A673 (cell line): ENCODE data around the gene ZNF768. TPM values are rescaled to one million over a fixed set of nuclear protein-coding genes. Genes with fewer than 3 reads are reported as not detected.

Experiments used
- BruUV-seq: library from RNA; stranded (reverse); fragments of 400-500 nt; replicated peaks from 2 replicates; lab custom pipeline; 2021; lab: Mats Ljungman, UMichigan
- CTCF ChIA-PET: fragments of 300-600 bp; sonication (Branson Sonifier 250); formaldehyde crosslinking; loops from one replicate; lab custom pipeline; 2022; ENCODE audit warnings: antibody characterized with exemption; lab: Charles Lee
- POLR2A ChIA-PET: fragments of 300-600 bp; sonication (Branson Sonifier 250); formaldehyde crosslinking; loops from one replicate; lab custom pipeline; 2022; ENCODE audit warnings: antibody characterized with exemption; ENCODE audit not compliant: low non-redundant PET; lab: Charles Lee
- DNase-seq: peaks from one replicate; pipeline ENCODE4 v3.0.0-alpha.2; 2015; ENCODE audit warnings: low spot score
- H3K27ac ChIP-seq: fragments of 200-600 bp; sonication (generic); 2 replicates; pipeline ENCODE4 v1.5.1; 2016; ENCODE audit warnings: mixed run types, low read depth, mild to moderate bottlenecking, mixed read lengths, antibody characterized with exemption, low read length; ENCODE audit not compliant: poor library complexity, severe bottlenecking
- H3K27me3 ChIP-seq: fragments of 200-600 bp; sonication (generic); replicated peaks from 2 replicates; pipeline ENCODE4 v1.6.1; 2017; ENCODE audit warnings: mixed run types, low read depth, mild to moderate bottlenecking, mixed read lengths, antibody characterized with exemption, low read length; ENCODE audit not compliant: insufficient read depth, poor library complexity
- H3K36me3 ChIP-seq: fragments of 200-600 bp; sonication (generic); 2 replicates; pipeline ENCODE4 v1.6.1; 2016; ENCODE audit warnings: mixed run types, mild to moderate bottlenecking, mixed read lengths, antibody characterized with exemption, low read length; ENCODE audit not compliant: insufficient read depth, poor library complexity, severe bottlenecking
- H3K4me1 ChIP-seq: fragments of 200-600 bp; sonication (generic); 2 replicates; pipeline ENCODE4 v1.6.1; 2017; ENCODE audit warnings: mixed run types, mild to moderate bottlenecking, mixed read lengths, antibody characterized with exemption, low read length; ENCODE audit not compliant: insufficient read depth, poor library complexity, severe bottlenecking
- H3K4me3 ChIP-seq: fragments of 200-600 bp; sonication (generic); 2 replicates; pipeline ENCODE4 v1.5.1; 2016; ENCODE audit warnings: low read depth, mixed run types, mild to moderate bottlenecking, mixed read lengths, low read length; ENCODE audit not compliant: poor library complexity, severe bottlenecking
- H3K9me3 ChIP-seq: fragments of 200-600 bp; sonication (generic); 2 replicates; pipeline ENCODE4 v1.6.1; 2016; ENCODE audit warnings: mixed run types, low read depth, mild to moderate bottlenecking, mixed read lengths, antibody characterized with exemption, low read length; ENCODE audit not compliant: poor library complexity, severe bottlenecking
- EZH2 ChIP-seq: fragments of 200-600 bp; sonication (generic); IDR thresholded peaks from 2 replicates; pipeline ENCODE4 v1.6.1; 2017; ENCODE audit warnings: borderline replicate concordance, low read depth, mild to moderate bottlenecking, mixed read lengths, antibody characterized with exemption, low read length; ENCODE audit not compliant: poor library complexity, severe bottlenecking
- intact Hi-C: fragments of 100-400 bp; cut with micrococcal nuclease; formaldehyde crosslinking; loops from one replicate; pipeline ENCODE4 v1.10.0; 2022; ENCODE audit not compliant: unreplicated experiment
- total RNA-seq: library from RNA; stranded (reverse); gene quantifications from 2 replicates; pipeline ENCODE4 v1.2.3, GENCODE V29; 2021
- TF ChIP-seq, protein P1 (sequence below): fragments of 300-800, 200-600 bp; sonication (generic); conservative IDR thresholded peaks from 2 replicates; pipeline ENCODE4 v1.5.1; 2017; ENCODE audit warnings: low read depth, mild to moderate bottlenecking, antibody characterized with exemption, low read length, moderate library complexity, mixed read lengths

The ZNF768 gene
- total RNA-seq, 1 experiment from 2014 or later: 32.7 TPM

- BruUV-seq: no TSS peak
- Histone ChIP-seq H3K9me3 (no peaks in the 10 kb centered on the region), H3K36me3 (peaks cover 33% of the 10 kb centered on the region), H3K4me3 (no peak overlapping the region), H3K27me3 (no peaks in the 10 kb centered on the region), H3K27ac (no peak overlapping the region), H3K4me1 (no peaks in the 10 kb centered on the region)
- ChIA-PET POLR2A (no interaction called here), CTCF (no interaction called here)
- intact Hi-C loops: no loop called here
- TF ChIP-seq EZH2: no peak
- TF ChIP-seq, protein P1, sequence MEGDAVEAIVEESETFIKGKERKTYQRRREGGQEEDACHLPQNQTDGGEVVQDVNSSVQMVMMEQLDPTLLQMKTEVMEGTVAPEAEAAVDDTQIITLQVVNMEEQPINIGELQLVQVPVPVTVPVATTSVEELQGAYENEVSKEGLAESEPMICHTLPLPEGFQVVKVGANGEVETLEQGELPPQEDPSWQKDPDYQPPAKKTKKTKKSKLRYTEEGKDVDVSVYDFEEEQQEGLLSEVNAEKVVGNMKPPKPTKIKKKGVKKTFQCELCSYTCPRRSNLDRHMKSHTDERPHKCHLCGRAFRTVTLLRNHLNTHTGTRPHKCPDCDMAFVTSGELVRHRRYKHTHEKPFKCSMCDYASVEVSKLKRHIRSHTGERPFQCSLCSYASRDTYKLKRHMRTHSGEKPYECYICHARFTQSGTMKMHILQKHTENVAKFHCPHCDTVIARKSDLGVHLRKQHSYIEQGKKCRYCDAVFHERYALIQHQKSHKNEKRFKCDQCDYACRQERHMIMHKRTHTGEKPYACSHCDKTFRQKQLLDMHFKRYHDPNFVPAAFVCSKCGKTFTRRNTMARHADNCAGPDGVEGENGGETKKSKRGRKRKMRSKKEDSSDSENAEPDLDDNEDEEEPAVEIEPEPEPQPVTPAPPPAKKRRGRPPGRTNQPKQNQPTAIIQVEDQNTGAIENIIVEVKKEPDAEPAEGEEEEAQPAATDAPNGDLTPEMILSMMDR: no peak
- no peak for DNase-seq
These were observed 29.2 kb upstream of the ZNF768 start for GRCh38 chr16:30555315-30556124.

- TF ChIP-seq EZH2: no peak
- TF ChIP-seq, protein P1: no peak
- intact Hi-C loops: no loop called here
- ChIA-PET CTCF (no interaction called here), POLR2A (no interaction called here)
- H3K9me3 ChIP-seq: no peaks in the 10 kb centered on the region
- H3K4me1 ChIP-seq: no peaks in the 10 kb centered on the region
- no peak overlapping the region for H3K4me3 ChIP-seq
- peaks cover 33% of the 10 kb centered on the region for H3K36me3 ChIP-seq
- no TSS peak for BruUV-seq
- no peak for DNase-seq
- no peaks in the 10 kb centered on the region for H3K27me3 ChIP-seq
- no peak overlapping the region for H3K27ac ChIP-seq
These were observed 28.4 kb upstream of the ZNF768 start for GRCh38 chr16:30554557-30555314.

DNA sequence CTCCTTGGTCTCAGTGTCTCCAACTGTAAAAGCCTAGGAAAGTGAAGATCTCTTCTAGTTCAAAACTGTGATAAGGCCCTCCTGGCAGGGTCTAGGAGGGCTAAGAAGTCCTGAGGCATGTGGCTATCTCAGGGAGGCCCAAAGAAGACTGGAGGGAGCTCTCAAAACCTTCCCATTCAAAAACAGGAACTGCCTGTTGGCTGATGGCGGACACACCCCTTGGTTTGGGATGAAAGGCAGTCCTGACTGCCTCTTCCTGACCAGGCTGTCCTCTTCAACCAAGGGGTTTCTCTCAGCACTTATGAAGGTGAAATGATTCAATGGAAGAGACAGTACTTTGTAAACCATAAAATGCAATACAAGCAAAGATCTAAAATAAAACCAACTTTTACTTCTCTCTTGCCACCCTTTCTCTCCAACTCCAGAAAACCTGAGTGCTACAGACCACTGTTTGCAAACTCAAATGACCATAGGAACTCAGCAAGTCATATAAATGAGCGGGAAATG lies 27.1 kb upstream of the ZNF768 start:
- BruUV-seq: no TSS peak
- TF ChIP-seq, protein P1: no peak
- no peak for TF ChIP-seq EZH2
- Histone ChIP-seq H3K27ac (peak overlapping the region; percentile 22), H3K4me3 (no peak overlapping the region), H3K4me1 (no peaks in the 10 kb centered on the region), H3K36me3 (peaks cover 33% of the 10 kb centered on the region), H3K27me3 (no peaks in the 10 kb centered on the region), H3K9me3 (no peaks in the 10 kb centered on the region)
- intact Hi-C loops: no loop called here
- no peak for DNase-seq
- CTCF ChIA-PET: no interaction called here
- POLR2A ChIA-PET: no interaction called here
